ENCODE data around the gene USP37.
A peak's percentile ranks its signal among the peaks of the same experiment; 100 is the strongest.

The USP37 gene

DNA sequence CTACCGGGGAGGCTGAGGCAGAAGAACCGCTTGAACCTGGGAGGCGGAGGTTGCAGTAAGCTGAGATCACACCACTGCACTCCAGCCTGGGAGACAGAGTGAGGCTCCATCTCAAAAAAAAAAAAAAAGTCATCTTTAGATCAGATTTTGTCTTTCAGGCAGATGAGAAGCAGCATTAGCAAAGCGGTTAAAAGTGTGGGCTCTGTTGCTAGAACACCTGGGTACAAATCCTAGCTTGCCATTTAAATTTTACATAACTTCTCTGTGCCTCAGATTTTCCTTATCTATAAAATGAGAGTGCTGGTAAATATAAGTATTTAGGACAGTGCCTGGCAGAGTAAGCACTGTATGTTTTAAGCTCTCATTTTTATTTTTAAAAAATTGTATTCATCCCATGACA is 8.7 kb upstream of the USP37 start:
- Histone ChIP-seq H3K27me3 (replicated peaks; ENCODE audit: control insufficient read depth, insufficient read depth, low read length) (no peaks in the 10 kb centered on the region), H3K36me3 (ENCODE audit: control insufficient read depth, insufficient read depth, low read length) (peaks cover 3% of the 10 kb centered on the region), H3K4me3 (replicated peaks; ENCODE audit: low read depth, low read length) (no peak overlapping the region)
- no peak for DNase-seq (ENCODE audit: extremely low read depth, insufficient read length)
- TF ChIP-seq, protein P1, sequence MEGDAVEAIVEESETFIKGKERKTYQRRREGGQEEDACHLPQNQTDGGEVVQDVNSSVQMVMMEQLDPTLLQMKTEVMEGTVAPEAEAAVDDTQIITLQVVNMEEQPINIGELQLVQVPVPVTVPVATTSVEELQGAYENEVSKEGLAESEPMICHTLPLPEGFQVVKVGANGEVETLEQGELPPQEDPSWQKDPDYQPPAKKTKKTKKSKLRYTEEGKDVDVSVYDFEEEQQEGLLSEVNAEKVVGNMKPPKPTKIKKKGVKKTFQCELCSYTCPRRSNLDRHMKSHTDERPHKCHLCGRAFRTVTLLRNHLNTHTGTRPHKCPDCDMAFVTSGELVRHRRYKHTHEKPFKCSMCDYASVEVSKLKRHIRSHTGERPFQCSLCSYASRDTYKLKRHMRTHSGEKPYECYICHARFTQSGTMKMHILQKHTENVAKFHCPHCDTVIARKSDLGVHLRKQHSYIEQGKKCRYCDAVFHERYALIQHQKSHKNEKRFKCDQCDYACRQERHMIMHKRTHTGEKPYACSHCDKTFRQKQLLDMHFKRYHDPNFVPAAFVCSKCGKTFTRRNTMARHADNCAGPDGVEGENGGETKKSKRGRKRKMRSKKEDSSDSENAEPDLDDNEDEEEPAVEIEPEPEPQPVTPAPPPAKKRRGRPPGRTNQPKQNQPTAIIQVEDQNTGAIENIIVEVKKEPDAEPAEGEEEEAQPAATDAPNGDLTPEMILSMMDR (IDR thresholded peaks at IDR 0.05; ENCODE audit: insufficient read depth, low read length, poor library complexity, severe bottlenecking) = no peak

DNA sequence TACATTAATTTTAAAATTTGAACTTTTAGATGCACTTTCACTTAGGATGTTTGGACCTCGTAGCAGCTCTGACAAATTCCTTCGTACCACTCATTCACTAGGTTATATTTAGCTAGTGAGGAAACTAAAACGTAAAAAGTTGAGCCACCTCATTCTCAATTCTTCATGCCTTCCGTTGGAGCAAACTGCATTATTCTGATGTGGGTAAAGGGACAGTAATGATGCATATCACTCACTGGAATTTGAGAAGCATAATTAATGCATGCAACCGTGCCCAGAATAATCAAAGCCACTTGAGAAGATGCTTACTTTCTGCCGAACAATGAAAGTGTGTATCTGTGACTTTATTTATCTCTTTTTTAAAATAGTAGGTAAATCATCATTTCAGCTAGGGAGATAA is 2.7 kb upstream of the USP37 start:
- H3K4me3 ChIP-seq (replicated peaks; ENCODE audit: low read depth, low read length) = peak overlapping the region; percentile 89
- no peaks in the 10 kb centered on the region; the same call in none of the 2 replicates for H3K36me3 ChIP-seq (ENCODE audit: control insufficient read depth, insufficient read depth, low read length)
- TF ChIP-seq, protein P1 (IDR thresholded peaks at IDR 0.05; ENCODE audit: insufficient read depth, low read length, poor library complexity, severe bottlenecking) = no peak
- DNase-seq (ENCODE audit: extremely low read depth, insufficient read length) = no peak
- H3K27me3 ChIP-seq (replicated peaks; ENCODE audit: control insufficient read depth, insufficient read depth, low read length) = no peaks in the 10 kb centered on the region

DNA sequence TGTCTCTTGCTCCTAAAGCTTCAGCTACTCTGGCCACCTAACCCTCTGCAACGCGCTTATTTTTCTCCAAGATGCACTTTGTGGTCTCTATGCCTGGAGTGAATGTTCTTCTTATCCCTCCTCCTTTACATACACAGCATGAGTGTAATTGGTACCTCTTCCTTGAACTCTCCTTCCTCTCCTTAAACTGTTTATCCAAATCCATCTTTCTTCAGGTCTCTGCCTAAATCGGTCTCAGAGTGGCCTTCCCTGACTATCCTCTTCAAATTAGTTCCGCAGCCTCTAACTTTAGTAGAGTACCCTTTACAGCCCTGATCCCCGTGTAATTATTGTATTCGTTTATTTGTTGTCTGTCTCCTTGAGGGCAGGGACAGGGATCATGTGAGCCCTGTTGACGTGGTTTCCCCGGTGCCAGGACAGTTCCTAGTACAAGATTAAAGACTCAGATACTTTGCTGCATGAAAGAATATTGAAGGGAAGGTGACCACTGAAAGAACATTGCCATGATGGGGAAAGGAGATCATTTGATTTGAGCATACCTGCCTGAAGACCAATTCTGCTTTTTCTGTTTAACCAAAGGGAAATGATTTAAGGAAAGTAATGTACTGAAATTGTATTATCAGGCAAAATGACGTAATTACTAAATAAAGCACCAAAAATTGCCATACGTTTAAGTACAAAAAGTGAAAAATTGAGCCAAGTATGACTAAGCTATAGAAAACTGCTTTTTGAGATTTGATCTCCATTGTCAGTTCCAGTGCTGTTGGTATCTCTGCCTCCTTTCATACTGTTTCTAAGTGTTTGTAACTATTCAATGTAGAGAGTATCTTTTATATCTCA is 1.7 kb upstream of the USP37 start:
- H3K36me3 ChIP-seq (ENCODE audit: control insufficient read depth, insufficient read depth, low read length) = no peaks in the 10 kb centered on the region; the same call in none of the 2 replicates
- peak overlapping the region; percentile 89 for H3K4me3 ChIP-seq (replicated peaks; ENCODE audit: low read depth, low read length)
- no peaks in the 10 kb centered on the region for H3K27me3 ChIP-seq (replicated peaks; ENCODE audit: control insufficient read depth, insufficient read depth, low read length)
- TF ChIP-seq, protein P1 (IDR thresholded peaks at IDR 0.05; ENCODE audit: insufficient read depth, low read length, poor library complexity, severe bottlenecking) = no peak
- peak; percentile 15 for DNase-seq (ENCODE audit: extremely low read depth, insufficient read length)

DNA sequence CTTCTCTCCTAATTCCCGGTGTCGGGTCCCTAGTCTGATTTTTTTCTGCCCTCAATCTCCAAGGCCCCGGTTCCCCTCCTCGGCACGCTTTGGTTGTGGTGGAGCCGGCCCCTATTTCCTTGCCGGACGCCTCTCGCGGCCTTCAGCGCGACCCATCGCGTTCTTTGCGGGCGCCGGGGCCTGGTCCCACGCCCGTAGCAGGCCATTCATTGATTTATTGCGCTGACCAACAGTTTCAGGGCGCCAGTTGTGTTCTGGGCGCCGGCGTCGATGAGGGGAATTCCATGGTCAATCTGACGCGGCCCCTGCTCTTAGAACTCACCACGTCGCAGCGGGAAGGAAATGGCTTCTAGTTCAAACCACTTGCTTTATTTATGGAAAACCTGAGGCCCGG is 884 bp upstream of the USP37 start:
- peak overlapping the region; percentile 89 for H3K4me3 ChIP-seq (replicated peaks; ENCODE audit: low read depth, low read length)
- H3K27me3 ChIP-seq (replicated peaks; ENCODE audit: control insufficient read depth, insufficient read depth, low read length) = no peaks in the 10 kb centered on the region
- TF ChIP-seq, protein P1 (IDR thresholded peaks at IDR 0.05; ENCODE audit: insufficient read depth, low read length, poor library complexity, severe bottlenecking) = no peak
- no peaks in the 10 kb centered on the region; the same call in none of the 2 replicates for H3K36me3 ChIP-seq (ENCODE audit: control insufficient read depth, insufficient read depth, low read length)
- no peak for DNase-seq (ENCODE audit: extremely low read depth, insufficient read length)

DNA sequence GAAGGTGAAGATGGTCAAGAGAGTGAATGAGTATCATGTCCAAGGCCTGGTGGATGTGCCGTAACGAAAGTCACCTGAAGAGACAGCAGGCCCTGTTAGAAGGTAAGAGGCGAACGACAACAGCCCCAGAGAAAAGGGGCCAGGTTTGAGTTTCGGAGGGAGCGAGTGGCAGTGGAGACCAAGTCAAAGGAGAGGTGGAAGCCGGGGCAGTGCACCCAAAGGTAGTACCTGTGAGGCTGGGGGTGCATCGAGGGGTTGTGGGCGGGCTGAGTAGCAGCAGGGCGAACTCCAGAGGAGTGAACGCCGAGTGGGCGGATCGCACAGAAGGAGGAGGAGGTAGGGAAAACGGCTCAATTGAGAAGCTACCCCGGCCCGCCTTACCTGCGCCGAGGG is 358 bp downstream of the USP37 start:
- Histone ChIP-seq H3K4me3 (replicated peaks; ENCODE audit: low read depth, low read length) (peak overlapping the region; percentile 88), H3K27me3 (replicated peaks; ENCODE audit: control insufficient read depth, insufficient read depth, low read length) (no peaks in the 10 kb centered on the region), H3K36me3 (ENCODE audit: control insufficient read depth, insufficient read depth, low read length) (no peaks in the 10 kb centered on the region; the same call in none of the 2 replicates)
- no peak for DNase-seq (ENCODE audit: extremely low read depth, insufficient read length)
- TF ChIP-seq, protein P1 (IDR thresholded peaks at IDR 0.05; ENCODE audit: insufficient read depth, low read length, poor library complexity, severe bottlenecking) = no peak
